Daoy (cell line): ENCODE measurements around the gene PSMA2. TPM values are rescaled to one million over a fixed set of nuclear protein-coding genes. Genes with fewer than 3 reads are reported as not detected.

Experiments
- DNase-seq: peaks from one replicate; pipeline ENCODE4 v3.0.0-alpha.2; 2015; ENCODE audit warnings: low read depth
- total RNA-seq: library from RNA; depleted of rRNA; stranded (reverse); fragments of >200 nt; shearing (Covaris generic); gene quantifications from 2 replicates; pipeline ENCODE4 v1.2.3, GENCODE V29; 2014; rRNA removed

Gene PSMA2
- total RNA-seq = 340 and 366 TPM in 2 replicates

GRCh38 chr7:42931834-42932651 lies at the start of gene PSMA2, which contains the start of gene MRPL32:
TSS of gene PSMA2 (minus strand) at chr7:42932174. CDS start at chr7:42932158, 16 bp downstream.
TSS of gene MRPL32 (plus strand) at chr7:42932376. CDS start at chr7:42932387, 11 bp downstream.
- DNase-seq = peak; percentile 99

- DNase-seq = no peak
Observed at GRCh38 chr7:42981601-42982000, 49.6 kb upstream of the PSMA2 start.

DNA sequence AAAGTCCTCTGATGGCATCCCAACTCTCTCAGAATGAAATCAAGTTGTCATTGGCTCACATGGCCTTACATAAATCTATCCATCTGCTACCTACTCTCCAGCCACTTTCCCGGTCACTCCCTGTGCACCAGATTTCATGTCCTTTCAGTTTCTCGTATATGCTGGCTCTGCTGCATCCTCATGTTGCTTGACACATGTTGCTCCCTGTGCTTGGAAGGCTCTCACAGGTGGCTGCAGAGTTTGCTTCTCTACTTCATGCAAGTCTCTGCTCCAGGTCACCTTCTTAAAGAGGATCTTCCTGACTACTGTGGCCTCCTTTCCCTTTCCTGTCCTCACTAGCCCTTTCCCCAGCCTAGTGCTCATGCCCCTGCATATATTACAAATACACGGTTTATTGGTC lies 48.5 kb upstream of the PSMA2 start:
- DNase-seq = no peak

DNA sequence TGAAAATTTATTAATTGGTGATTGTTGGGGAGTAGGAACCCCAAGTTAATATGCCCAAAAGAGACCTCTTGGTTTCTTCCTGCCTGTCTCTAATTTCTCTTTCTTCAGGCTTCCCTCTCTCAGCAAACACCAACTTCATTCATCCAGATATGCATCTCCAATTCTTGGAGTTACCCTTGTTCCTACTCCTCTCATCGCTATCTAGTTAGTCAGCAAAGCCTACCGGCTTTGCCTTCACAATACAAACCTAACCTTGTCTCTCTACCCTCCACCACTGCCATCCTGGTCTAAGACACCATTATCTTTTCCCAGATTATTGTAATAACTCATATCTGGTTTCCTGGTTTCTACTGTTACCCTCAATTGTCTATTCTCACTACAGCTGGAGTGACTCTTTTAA lies 48.1 kb upstream of the PSMA2 start:
- DNase-seq = no peak

DNA sequence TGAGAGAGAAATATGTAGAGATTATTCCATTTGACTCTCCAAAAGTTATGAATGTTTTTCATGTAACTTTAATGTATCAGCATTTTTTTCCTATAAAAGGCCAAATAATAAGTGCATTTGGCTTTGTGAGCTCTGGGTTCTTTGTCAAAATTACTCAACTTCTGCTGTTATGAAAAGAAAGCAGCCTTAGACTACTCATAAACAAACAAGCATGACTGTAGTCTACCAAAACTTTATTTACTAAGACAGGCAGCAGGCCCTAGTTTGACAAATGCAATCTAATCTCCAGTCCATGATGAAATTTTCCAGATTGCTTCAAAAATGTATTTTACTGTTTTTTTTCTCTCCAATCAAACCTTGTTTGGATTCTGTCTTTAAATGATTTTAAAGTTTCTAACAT lies 46.5 kb upstream of the PSMA2 start:
- DNase-seq = no peak

DNA sequence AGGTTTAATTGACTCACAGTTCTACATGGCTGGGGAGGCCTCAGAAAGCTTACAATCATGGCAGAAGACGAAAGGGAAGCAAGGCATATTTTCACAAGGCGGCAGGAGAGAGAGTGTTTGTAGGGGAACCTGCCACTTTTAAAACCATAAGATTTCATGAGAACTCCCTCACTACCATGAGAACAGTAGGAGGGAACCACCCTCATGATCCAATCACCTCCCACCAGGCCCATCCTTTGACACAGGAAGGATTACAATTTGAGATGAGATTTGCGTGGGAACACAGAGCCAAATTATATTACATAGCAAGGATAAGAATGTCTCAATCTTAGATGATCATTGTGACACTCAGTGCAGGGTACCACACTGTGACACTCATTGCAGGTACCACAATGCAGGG lies 44.4 kb upstream of the PSMA2 start:
- DNase-seq = no peak

DNA sequence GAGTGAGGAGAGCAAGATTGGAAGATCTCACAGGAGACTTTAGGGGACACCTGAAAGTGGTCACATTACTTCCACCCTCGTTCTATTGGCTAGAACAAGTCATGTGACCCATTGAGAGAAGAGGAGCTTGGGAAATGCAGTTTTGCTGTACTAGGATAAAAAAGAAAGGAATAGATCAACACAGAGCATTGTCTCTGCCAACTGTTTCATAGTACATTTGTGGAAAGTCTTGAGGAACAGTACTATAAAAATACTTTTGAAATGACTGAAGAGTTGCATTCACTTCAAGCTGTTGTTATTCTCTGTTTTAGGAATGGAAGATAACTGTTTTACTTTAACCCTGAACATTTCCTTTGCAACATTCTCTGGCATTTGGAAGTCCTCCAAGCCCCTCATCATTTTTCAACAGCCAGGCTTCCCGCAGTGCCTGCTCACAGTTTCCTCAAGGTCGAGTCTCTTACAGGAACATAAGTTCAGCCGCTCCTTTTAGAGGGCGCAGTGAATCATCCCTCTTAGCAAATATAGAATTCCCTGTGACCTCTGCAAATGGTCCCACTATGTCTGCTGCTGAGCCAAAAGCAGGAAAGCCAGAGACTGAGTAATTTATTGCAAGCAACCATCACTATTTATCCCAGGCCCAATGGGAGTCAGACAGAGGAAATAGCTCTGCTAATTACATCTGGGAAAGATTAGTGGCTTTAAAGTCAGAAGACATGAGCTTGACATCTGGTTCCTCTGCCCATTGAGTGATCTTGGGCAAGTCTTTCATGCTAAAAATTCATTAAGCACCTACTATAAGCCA lies 40.9 kb upstream of the PSMA2 start:
- peak; percentile 93 for DNase-seq

DNA sequence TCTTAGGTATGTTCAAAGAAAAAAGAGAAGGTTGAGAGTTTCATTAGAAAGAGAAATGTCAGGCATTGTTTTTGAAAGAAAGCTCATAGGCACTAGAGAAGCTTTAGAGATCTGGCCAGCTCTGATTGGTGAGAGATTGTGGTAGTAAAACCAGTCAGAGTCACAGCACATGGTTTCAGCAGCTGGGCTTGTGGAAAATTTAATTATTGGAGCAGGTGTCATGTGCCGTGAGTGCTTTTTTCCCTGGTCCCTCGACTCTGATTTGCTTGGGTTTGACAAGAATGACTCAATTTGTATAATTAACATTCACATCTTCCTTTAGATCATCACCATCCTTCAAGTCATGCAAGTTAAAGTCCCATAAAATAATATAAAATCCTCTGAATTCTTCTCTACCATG lies 35.4 kb upstream of the PSMA2 start:
- DNase-seq = no peak

GRCh38 chr7:42964849-42965805 lies 33.2 kb upstream of the PSMA2 start:
- DNase-seq = no peak

- no peak for DNase-seq
Observed at GRCh38 chr7:42964293-42964692, 32.3 kb upstream of the PSMA2 start.

DNA sequence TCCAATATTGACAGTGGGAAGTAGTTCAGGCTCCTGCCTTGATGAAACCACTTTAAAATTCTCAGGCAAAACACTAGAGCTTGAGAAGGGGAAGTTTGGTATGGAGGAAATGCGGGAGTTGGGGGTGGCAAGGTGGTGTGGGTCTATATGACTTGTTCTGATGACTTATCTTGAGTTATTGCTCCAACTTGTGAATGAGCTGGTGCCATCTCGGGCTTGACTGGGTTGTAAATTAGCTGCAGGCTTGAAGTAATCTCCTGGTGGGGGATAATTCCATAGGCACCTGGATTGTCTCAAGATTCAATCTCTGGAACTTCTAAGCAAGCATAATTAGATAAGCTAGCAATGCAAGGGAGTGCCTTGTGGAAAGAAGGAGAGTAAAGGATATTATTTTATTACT lies 29.2 kb upstream of the PSMA2 start:
- no peak for DNase-seq

- DNase-seq = no peak
Observed at GRCh38 chr7:42960762-42961161, 28.8 kb upstream of the PSMA2 start.

DNA sequence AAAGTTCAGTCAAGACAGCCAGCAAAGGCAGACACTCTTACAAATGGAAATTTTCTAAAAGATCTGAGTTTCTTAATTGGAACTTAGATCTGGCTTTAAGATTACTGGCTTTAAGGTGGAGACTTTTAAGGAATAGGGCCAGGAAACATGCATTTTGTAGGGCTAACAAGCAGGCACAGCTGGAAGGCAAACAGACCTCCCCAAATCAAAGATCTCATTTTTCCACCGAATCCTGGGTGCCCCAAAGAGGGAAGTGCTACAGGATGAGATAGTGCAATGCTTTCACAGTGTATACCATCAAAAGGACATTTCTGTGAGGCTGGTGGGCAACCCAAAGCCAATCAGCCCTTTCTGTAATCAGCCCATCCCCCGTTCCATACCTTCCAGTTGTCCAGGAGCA lies 27.6 kb upstream of the PSMA2 start:
- DNase-seq = no peak

GRCh38 chr7:42956062-42956461 lies 24.1 kb upstream of the PSMA2 start:
- DNase-seq = no peak

DNA sequence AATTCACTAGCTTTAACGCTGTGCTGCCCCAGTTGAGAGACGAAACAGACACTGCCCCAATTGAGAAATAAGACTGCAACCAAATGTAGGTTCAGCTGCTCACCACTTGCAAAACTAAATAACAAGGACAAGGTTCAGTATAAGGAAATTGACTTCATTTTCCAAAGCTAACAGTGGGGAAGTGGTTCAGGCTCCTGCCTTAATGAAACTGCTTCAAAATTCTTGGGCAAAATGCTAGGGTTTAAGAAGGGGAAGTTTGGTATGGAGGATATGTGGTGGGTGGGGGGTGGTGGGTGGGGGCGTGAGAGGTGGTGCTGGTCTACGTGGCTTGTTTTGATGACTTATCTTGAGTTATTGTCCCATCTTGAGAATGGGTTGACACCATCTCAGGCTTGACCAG lies 22.0 kb upstream of the PSMA2 start:
- no peak for DNase-seq

- DNase-seq = no peak
Observed at GRCh38 chr7:42952328-42952727, 20.4 kb upstream of the PSMA2 start.

- DNase-seq = no peak
Observed at GRCh38 chr7:42950417-42950816, 18.4 kb upstream of the PSMA2 start.

DNA sequence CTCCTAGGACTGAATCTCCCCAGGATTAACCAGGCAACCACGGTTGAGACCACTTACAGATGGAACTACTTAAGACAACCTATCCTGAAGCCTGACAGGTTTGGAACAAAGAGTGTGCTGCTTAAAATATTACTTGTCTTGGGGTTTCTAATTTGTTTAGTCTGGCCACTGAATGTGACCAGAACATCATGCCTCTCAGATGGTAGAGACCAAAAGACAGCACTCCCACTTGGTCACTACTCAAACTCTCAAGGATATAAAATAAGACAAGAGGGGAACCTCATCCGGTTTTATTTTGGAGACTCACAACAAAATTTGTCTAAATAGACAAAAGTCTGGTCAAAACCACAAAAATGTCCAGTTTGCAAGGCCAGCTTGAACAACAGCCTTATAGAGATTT lies 15.5 kb upstream of the PSMA2 start:
- DNase-seq = no peak

- no peak for DNase-seq
Observed at GRCh38 chr7:42946627-42946950, 14.6 kb upstream of the PSMA2 start.

DNA sequence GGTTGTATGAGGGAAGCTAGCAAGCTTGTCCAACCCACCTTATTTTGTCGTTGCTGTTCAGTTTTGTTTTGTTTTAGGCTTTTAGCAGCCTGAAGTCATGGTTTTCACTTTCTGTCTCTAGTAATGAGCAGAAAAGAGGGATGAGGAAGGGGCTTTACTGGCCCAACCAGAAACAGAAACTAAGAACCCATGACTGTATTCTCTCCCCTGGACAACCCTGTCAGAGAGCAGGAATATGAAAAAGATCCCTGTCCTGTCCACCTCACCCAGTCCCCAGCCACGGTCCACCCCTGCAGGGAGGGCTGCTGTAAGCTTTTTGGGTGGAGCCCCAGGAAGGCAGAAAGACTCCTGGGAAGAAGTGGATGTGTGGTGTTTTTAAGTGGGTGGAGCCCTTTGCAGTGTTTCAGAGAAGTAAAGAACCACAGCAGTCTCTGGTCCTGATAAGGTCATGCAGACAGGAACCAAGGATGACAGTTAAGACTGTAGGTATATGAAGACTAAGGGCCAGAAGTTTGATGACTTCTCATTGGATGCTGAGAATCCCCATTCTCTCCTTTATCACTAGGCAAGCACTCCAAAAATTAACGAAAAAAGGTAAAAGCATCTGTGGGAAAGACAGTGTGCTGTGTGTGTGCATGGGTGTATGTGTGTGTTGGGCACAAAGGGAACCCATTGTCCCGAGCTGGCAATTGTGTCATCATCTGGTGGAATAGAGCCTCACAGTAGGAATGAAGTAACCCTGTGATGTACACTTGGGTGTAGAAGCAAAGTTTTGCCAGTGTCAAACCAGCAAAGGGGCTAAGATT lies 14.1 kb upstream of the PSMA2 start:
- DNase-seq = no peak
